GM12878 (cell line): ENCODE measurements around the gene RNASE12. TPM values are rescaled to one million over a fixed set of nuclear protein-coding genes. Genes with fewer than 3 reads are reported as not detected.
A peak's percentile ranks its signal among the peaks of the same experiment; 100 is the strongest.

Experiments used
- ATF2 ChIP-seq: IDR thresholded peaks from 2 replicates; pipeline ENCODE4 v1.6.1; 2012; ENCODE audit warnings: low read length, inconsistent platforms
- CBX5 ChIP-seq: sonication (generic); IDR thresholded peaks from 2 replicates; pipeline ENCODE4 v1.6.1; 2016; ENCODE audit warnings: low read depth, moderate library complexity, mild to moderate bottlenecking, inconsistent platforms
- EP300 ChIP-seq, 2 experiments: fragments of 150-350 bp in 1 of 2; IDR thresholded peaks; 2 replicates each; pipeline ENCODE4 v1.6.1; 2011 to 2012; ENCODE audit warnings: low read depth in 2 of 2, low read length in 2 of 2, borderline replicate concordance in 1 of 2, improper control_type of control experiment in 1 of 2, inconsistent platforms in 1 of 2; ENCODE audit not compliant: control insufficient read depth in 1 of 2
- FOXK2 ChIP-seq: fragments of 450-650 bp; IDR thresholded peaks from 2 replicates; pipeline ENCODE4 v1.6.1; 2017; ENCODE audit warnings: mild to moderate bottlenecking, moderate library complexity
- GABPA ChIP-seq: IDR thresholded peaks from 2 replicates; pipeline ENCODE4 v1.6.1; 2014; ENCODE audit warnings: antibody characterized with exemption, low read depth, mild to moderate bottlenecking, inconsistent platforms
- IKZF1 ChIP-seq: fragments of 450-650 bp; conservative IDR thresholded peaks from 2 replicates; pipeline ENCODE4 v1.6.1; 2017; ENCODE audit warnings: antibody characterized with exemption, mild to moderate bottlenecking
- MAX ChIP-seq: IDR thresholded peaks from 2 replicates; pipeline ENCODE4 v1.6.1; 2012; ENCODE audit warnings: low read depth, low read length, improper control_type of control experiment
- MEF2B ChIP-seq: fragments of 450-650 bp; IDR thresholded peaks from 2 replicates; pipeline ENCODE4 v1.6.1; 2018; ENCODE audit warnings: mild to moderate bottlenecking, moderate library complexity; ENCODE audit not compliant: partially characterized antibody, poor library complexity, severe bottlenecking
- NBN ChIP-seq: fragments of 450-650 bp; IDR thresholded peaks from 2 replicates; pipeline ENCODE4 v1.6.1; 2016
- NR2F1 ChIP-seq: fragments of 450-650 bp; conservative IDR thresholded peaks from 2 replicates; pipeline ENCODE4 v1.6.1; 2017; ENCODE audit warnings: mild to moderate bottlenecking
- RBBP5 ChIP-seq: fragments of 200-600 bp; sonication (generic); conservative IDR thresholded peaks from 2 replicates; pipeline ENCODE4 v1.6.1; 2016
- RELB ChIP-seq: fragments of 450-650 bp; IDR thresholded peaks from 2 replicates; pipeline ENCODE4 v1.6.1; 2017; ENCODE audit warnings: low read depth, mild to moderate bottlenecking, moderate library complexity
- RUNX3 ChIP-seq: IDR thresholded peaks from 2 replicates; pipeline ENCODE4 v1.6.1; 2012; ENCODE audit warnings: low read length, inconsistent platforms
- SKIL ChIP-seq: fragments of 450-650 bp; IDR thresholded peaks from 2 replicates; pipeline ENCODE4 v1.6.1; 2017; ENCODE audit warnings: mild to moderate bottlenecking, low read depth, inconsistent platforms; ENCODE audit not compliant: poor library complexity, severe bottlenecking
- SREBF2 ChIP-seq: IDR thresholded peaks from 2 replicates; pipeline ENCODE4 v1.6.1; 2012; ENCODE audit warnings: mild to moderate bottlenecking, low read length
- TARDBP ChIP-seq: IDR thresholded peaks from 2 replicates; pipeline ENCODE4 v1.6.1; 2016; ENCODE audit warnings: borderline replicate concordance
- ZSCAN29 ChIP-seq: fragments of 450-650 bp; IDR thresholded peaks from 2 replicates; pipeline ENCODE4 v1.6.1; 2017; ENCODE audit warnings: mild to moderate bottlenecking, moderate library complexity
- polyA plus RNA-seq, 11 experiments: library from polyadenylated mRNA; depleted of rRNA in 4 of 11; unstranded in 6 of 11; stranded (reverse) in 5 of 11; fragments of >200 nt; fragmentation: Nextera tagmentation in 4 of 11; fragmentation: Illumina TruSeq in 1 of 11; extraction: Ambion mirVana in 4 of 11; extraction: Trizol in 1 of 11; gene quantifications; 1 replicate in 1 of 11; 2 replicates in 10 of 11; pipeline versions ENCODE4 v1.2.1 to v1.2.3, GENCODE V29; 2011 to 2016; ENCODE audit warnings: inconsistent platforms in 2 of 11, missing spikeins in 2 of 11, low read depth in 1 of 11
- total RNA-seq, 4 experiments: library from RNA; depleted of rRNA in 3 of 4; stranded (reverse); fragments of >200 nt in 3 of 4; fragmentation: Illumina TruSeq in 1 of 4; extraction: Trizol in 1 of 4; gene quantifications; 2 replicates each; pipeline versions ENCODE4 v1.2.1 to v1.2.3, GENCODE V29; 2013 to 2021

Gene RNASE12
- total and polyA plus RNA-seq, 10 of the 15 experiments (the other 5 are each of a cell fraction or from before 2014, with no cell fraction given), result not detected

- TF ChIP-seq EP300 (IDR thresholded peaks at IDR 0.05; ENCODE audit: borderline replicate concordance in 1 of 2, control insufficient read depth in 1 of 2, low read depth in 2 of 2, low read length in 2 of 2), result peak in 1 of 2 experiments; percentile 44; a peak in 1 of 4 replicates
- TF ChIP-seq ZSCAN29, result peak; percentile 95
- peak; percentile 38 for TF ChIP-seq ATF2
- peak; percentile 84; the same call in 1 of the 2 replicates for TF ChIP-seq CBX5
- peak; percentile 92 for TF ChIP-seq SREBF2
- TF ChIP-seq MAX, result no peak
- TF ChIP-seq NR2F1, result peak; percentile 53
- TF ChIP-seq MEF2B, result no peak
- peak; percentile 49 for TF ChIP-seq SKIL
- peak; percentile 54; the same call in 1 of the 2 replicates for TF ChIP-seq GABPA
- peak; percentile 65 for TF ChIP-seq RUNX3
- TF ChIP-seq NBN, result 0 out of 2 replicates have a peak, but pooled peaks have one; percentile 53
- TF ChIP-seq TARDBP, result peak; percentile 60; the same call in 1 of the 2 replicates
- peak; percentile 39; the same call in 1 of the 2 replicates for TF ChIP-seq RELB
- TF ChIP-seq FOXK2, result 0 out of 2 replicates have a peak, but pooled peaks have one; percentile 15
- peak; percentile 45 for TF ChIP-seq IKZF1
- no peak for TF ChIP-seq RBBP5
Measured at GRCh38 chr14:20632831-20633691, 41.9 kb upstream of the RNASE12 start (continued).
